Osteoblast (primary cell): ENCODE data around the gene LRRC1. TPM values are rescaled to one million over a fixed set of nuclear protein-coding genes. Genes with fewer than 3 reads are reported as not detected.

ENCODE experiments used
- DNase-seq: peaks from one replicate; pipeline ENCODE4 v3.0.0; 2011; ENCODE audit warnings: low spot score, mixed read lengths; ENCODE audit not compliant: insufficient read length; ENCODE audit errors: missing footprints
- H2AFZ ChIP-seq: 2 replicates; pipeline ENCODE4 v1.6.0; 2011; ENCODE audit warnings: mild to moderate bottlenecking, low read length
- H3K27ac ChIP-seq: 2 replicates; pipeline ENCODE4 v1.5.1; 2011; ENCODE audit warnings: mild to moderate bottlenecking, low read depth, low read length, moderate library complexity
- H3K27me3 ChIP-seq: 2 replicates; pipeline ENCODE4 v1.6.0; 2012; ENCODE audit warnings: mild to moderate bottlenecking, control low read depth, inconsistent platforms, low read length, moderate library complexity; ENCODE audit not compliant: insufficient read depth
- H3K36me3 ChIP-seq: 2 replicates; pipeline ENCODE4 v1.5.1; 2011; ENCODE audit warnings: mild to moderate bottlenecking, low read length, control low read depth, moderate library complexity; ENCODE audit not compliant: insufficient read depth
- H3K4me1 ChIP-seq: 2 replicates; pipeline ENCODE4 v1.5.1; 2011; ENCODE audit warnings: mild to moderate bottlenecking, low read length, control low read depth, moderate library complexity; ENCODE audit not compliant: insufficient read depth
- H3K4me2 ChIP-seq: 2 replicates; pipeline ENCODE4 v1.6.0; 2011; ENCODE audit warnings: mild to moderate bottlenecking, low read length; ENCODE audit not compliant: insufficient read depth
- H3K4me3 ChIP-seq: fragments of 200-600 bp; sonication (generic); 3 replicates; pipeline ENCODE4 v1.5.1; 2012; ENCODE audit warnings: mild to moderate bottlenecking, low read length, inconsistent platforms; ENCODE audit not compliant: insufficient read depth
- H3K79me2 ChIP-seq: 2 replicates; pipeline ENCODE4 v1.6.0; 2012; ENCODE audit warnings: mild to moderate bottlenecking, low read length, control low read depth, inconsistent platforms; ENCODE audit not compliant: insufficient read depth
- H3K9me3 ChIP-seq: 2 replicates; pipeline ENCODE4 v1.5.1; 2011; ENCODE audit warnings: low read depth, low read length, control low read depth
- H4K20me1 ChIP-seq: 2 replicates; pipeline ENCODE4 v1.6.0; 2012; ENCODE audit warnings: mild to moderate bottlenecking, low read length, control low read depth; ENCODE audit not compliant: insufficient read depth
- CTCF ChIP-seq: IDR thresholded peaks from 2 replicates; pipeline ENCODE4 v1.5.1; 2011; ENCODE audit warnings: mild to moderate bottlenecking, low read depth, low read length, moderate library complexity; ENCODE audit errors: extremely low read depth
- total RNA-seq: library from RNA; depleted of rRNA; stranded (reverse); fragments of >200 nt; gene quantifications from 2 replicates; pipeline ENCODE4 v1.2.3, GENCODE V29; 2012

The LRRC1 gene
- total RNA-seq, 1 donor: 7.2 TPM

DNA sequence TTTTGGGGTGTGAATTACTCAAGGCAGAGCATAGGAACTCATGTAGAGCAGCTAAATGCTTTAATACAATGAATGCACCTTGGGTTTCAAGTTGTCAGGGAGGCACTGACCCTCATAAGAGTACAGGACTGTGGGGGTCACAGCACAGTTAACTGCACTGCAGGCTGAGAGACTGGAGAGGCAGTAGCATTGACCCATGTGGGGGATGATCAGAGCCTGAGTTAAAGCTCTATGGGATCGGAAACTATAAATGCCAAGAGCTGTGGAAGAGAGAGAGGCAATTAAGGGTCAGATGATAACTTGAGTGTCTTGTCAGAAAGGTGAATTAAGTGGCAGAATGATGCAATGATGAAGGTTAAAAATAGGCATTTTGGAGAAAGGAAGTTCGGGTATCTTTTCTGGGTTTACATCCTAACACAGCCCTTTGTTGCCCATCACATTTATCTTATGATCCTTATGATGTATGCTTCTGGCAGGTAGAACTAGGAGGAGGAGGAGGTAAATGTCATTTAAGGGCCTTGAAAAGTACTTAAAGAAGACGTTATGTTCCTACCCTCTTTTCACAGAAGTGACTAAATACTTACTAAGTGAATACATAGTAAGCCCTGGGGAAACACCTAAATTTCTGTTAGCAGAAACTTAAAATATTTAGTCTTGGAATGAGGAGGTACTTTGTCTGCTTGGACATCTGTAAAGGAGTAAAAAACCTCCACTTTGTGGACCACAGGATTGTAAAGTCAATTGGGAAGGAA lies 24.2 kb downstream of the LRRC1 start:
- Histone ChIP-seq H3K27me3 (no peaks in the 10 kb centered on the region), H4K20me1 (no peaks in the 10 kb centered on the region), H3K27ac (no peak overlapping the region), H3K36me3 (no peaks in the 10 kb centered on the region), H3K9me3 (no peaks in the 10 kb centered on the region), H3K4me3 (no peak overlapping the region), H3K4me2 (no peak overlapping the region), H2AFZ (no peak overlapping the region), H3K79me2 (peaks cover 2% of the 10 kb centered on the region), H3K4me1 (peaks cover 3% of the 10 kb centered on the region)
- DNase-seq: no peak
- TF ChIP-seq CTCF: no peak

DNA sequence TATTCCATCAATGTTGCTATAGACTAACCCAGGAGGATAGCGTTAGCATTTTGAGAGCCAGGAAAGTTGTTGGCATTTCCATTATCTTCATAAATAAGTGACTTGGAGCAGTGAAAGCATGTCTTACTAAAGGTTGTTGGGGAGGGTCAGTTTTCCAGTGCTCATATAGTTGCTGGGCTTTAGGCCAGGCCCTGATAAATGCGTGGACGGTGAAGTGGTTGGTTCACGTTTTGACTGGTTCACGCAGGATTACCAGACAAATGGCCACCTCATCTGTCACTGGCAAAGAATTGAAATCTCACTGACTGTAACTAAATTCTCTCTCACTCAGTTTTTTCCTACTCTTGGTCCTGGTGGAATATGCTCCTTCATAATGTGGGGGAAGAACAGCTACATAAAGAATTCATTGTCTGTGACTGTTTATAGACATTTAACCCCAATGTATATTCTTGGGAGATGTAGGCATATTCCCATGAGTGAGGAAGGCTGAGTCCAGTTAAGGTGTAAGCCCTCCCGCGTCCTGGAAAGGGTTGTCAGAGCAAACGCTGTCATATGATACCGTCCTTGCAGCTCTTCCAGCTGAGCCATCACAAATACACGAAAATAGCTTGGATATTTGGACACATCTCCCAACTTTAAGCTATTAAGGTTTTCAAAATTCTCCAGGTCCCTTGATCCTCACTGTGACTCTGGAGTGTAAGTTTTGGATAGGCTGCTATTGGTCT lies 27.8 kb downstream of the LRRC1 start:
- no peak overlapping the region for H2AFZ ChIP-seq
- H3K4me1 ChIP-seq: peaks cover 19% of the 10 kb centered on the region
- no peaks in the 10 kb centered on the region for H3K36me3 ChIP-seq
- H3K27ac ChIP-seq: no peak overlapping the region
- no peak overlapping the region for H3K4me3 ChIP-seq
- peaks cover 4% of the 10 kb centered on the region for H3K79me2 ChIP-seq
- TF ChIP-seq CTCF: no peak
- H3K4me2 ChIP-seq: no peak overlapping the region
- no peaks in the 10 kb centered on the region for H4K20me1 ChIP-seq
- DNase-seq: no peak
- H3K9me3 ChIP-seq: no peaks in the 10 kb centered on the region
- no peaks in the 10 kb centered on the region for H3K27me3 ChIP-seq

DNA sequence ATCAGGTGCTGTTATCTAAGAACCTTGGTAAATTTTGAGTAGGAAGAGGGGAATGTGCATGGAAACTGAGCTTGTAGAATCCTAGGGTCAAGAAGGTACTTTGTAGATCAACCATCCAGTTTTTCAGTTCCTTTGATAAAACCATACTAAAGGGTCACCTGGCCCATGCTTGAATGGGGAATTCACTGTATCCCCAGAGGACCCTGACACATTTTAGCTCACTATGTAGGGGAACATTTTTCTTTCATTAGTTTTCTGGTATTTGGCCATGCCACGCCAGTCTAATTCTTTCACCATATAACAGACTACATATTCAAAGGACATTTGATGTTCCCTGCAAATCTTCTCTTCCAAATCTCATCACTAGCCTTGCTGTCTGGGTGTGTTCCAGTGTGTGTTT lies 29.9 kb downstream of the LRRC1 start:
- TF ChIP-seq CTCF: no peak
- Histone ChIP-seq H3K9me3 (no peaks in the 10 kb centered on the region), H3K79me2 (peaks cover 9% of the 10 kb centered on the region), H3K4me3 (no peak overlapping the region), H3K4me1 (peaks cover 21% of the 10 kb centered on the region), H3K27me3 (no peaks in the 10 kb centered on the region), H3K4me2 (no peak overlapping the region), H2AFZ (no peak overlapping the region), H3K36me3 (no peaks in the 10 kb centered on the region), H4K20me1 (no peaks in the 10 kb centered on the region), H3K27ac (no peak overlapping the region)
- DNase-seq: peak; percentile 15
